GM21786 (cell line): Measurements from ENCODE around the gene EPHA6.

Experiments used
- ATAC-seq: cut with Tn5 transposase; IDR thresholded peaks from one replicate; pipeline ENCODE4 v1.9.1; 2021; ENCODE audit not compliant: unreplicated experiment

Gene EPHA6

GRCh38 chr3:96813820-96814650 lies at the start of gene EPHA6:
Gene EPHA6, plus strand, starts transcription at chr3:96814594.
- peak; percentile 24 for ATAC-seq

GRCh38 chr3:96776818-96777217 lies 37.6 kb upstream of the EPHA6 start:
- no peak for ATAC-seq

GRCh38 chr3:96779810-96780209 lies 34.6 kb upstream of the EPHA6 start:
- no peak for ATAC-seq

- no peak for ATAC-seq
Observed at GRCh38 chr3:96796101-96796500, 18.3 kb upstream of the EPHA6 start.

GRCh38 chr3:96803870-96804269 lies 10.5 kb upstream of the EPHA6 start:
- ATAC-seq: no peak

- no peak for ATAC-seq
Observed at GRCh38 chr3:96806341-96806740, 8.1 kb upstream of the EPHA6 start.

- peak; percentile 97 for ATAC-seq
Observed at GRCh38 chr3:96813134-96813819, 1.1 kb upstream of the EPHA6 start.

GRCh38 chr3:96814651-96815567 lies 515 bp downstream of the EPHA6 start:
- ATAC-seq: no peak

- no peak for ATAC-seq
Observed at GRCh38 chr3:96831175-96831574, 16.8 kb downstream of the EPHA6 start.

- ATAC-seq: no peak
Observed at GRCh38 chr3:96833301-96833700, 18.9 kb downstream of the EPHA6 start.

- no peak for ATAC-seq
Observed at GRCh38 chr3:96836153-96836915, 21.9 kb downstream of the EPHA6 start.

- ATAC-seq: no peak
Observed at GRCh38 chr3:96843505-96844203, 29.3 kb downstream of the EPHA6 start.

GRCh38 chr3:96844204-96844514 lies 29.8 kb downstream of the EPHA6 start:
- ATAC-seq: no peak

- ATAC-seq: no peak
Observed at GRCh38 chr3:96852849-96853248, 38.5 kb downstream of the EPHA6 start.

GRCh38 chr3:96860882-96861281 lies 46.5 kb downstream of the EPHA6 start:
- no peak for ATAC-seq

- no peak for ATAC-seq
Observed at GRCh38 chr3:96863129-96863740, 48.8 kb downstream of the EPHA6 start.

- no peak for ATAC-seq
Observed at GRCh38 chr3:96865605-96866004, 51.2 kb downstream of the EPHA6 start.

GRCh38 chr3:96869316-96869715 lies 54.9 kb downstream of the EPHA6 start:
- ATAC-seq: no peak

- ATAC-seq: no peak
Observed at GRCh38 chr3:96877510-96877909, 63.1 kb downstream of the EPHA6 start.

GRCh38 chr3:96900031-96900430 lies 85.6 kb downstream of the EPHA6 start:
- no peak for ATAC-seq
